Upper lobe of left lung (tissue), 4 donors: ENCODE results near the gene ENTHD1.

Experiments
- CTCF ChIP-seq, 6 experiments: fragments of 450-650 bp in 4 of 6; fragments of 200-600 bp in 2 of 6; sonication (generic) in 2 of 6; IDR thresholded peaks; one replicate each; pipeline ENCODE4 v1.5.1; 2016 to 2019; ENCODE audit warnings: antibody characterized with exemption in 6 of 6
- EP300 ChIP-seq, 4 donors: sonication (generic); formaldehyde crosslinking; IDR thresholded peaks; one replicate each; pipeline ENCODE4 v1.5.1; 2017; ENCODE audit warnings: antibody characterized with exemption in 4 of 4, control low read depth in 2 of 4
- POLR2A ChIP-seq, 4 donors: fragments of 450-650 bp; IDR thresholded peaks; one replicate each; pipeline ENCODE4 v1.5.1; 2016 to 2017; ENCODE audit warnings: antibody characterized with exemption in 4 of 4, mild to moderate bottlenecking in 2 of 4
- POLR2AphosphoS5 ChIP-seq, 2 donors: sonication (generic); formaldehyde crosslinking; IDR thresholded peaks; one replicate each; pipeline ENCODE4 v1.5.1; 2017; ENCODE audit warnings: antibody characterized with exemption in 2 of 2

- TF ChIP-seq CTCF (IDR thresholded peaks at IDR 0.05) = no peak
- TF ChIP-seq POLR2AphosphoS5 (IDR thresholded peaks at IDR 0.05) = no peak
- TF ChIP-seq EP300 (IDR thresholded peaks at IDR 0.05) = no peak
- TF ChIP-seq POLR2A (IDR thresholded peaks at IDR 0.05) = no peak
These were observed 19.8 kb upstream of the ENTHD1 start for GRCh38 chr22:39913321-39913720.
